Stimulated activated CD4-positive, alpha-beta T cell treated with anti-CD3 and anti-CD28 coated beads, Interleukin-2, amount 100 ng/mL, for 24 hours (primary cell): Measurements from ENCODE around the gene EVA1A.

Experiments
- DNase-seq, 2 donors: peaks; one replicate each; pipeline ENCODE4 v3.0.0-alpha.2; 2020

Gene EVA1A

DNA sequence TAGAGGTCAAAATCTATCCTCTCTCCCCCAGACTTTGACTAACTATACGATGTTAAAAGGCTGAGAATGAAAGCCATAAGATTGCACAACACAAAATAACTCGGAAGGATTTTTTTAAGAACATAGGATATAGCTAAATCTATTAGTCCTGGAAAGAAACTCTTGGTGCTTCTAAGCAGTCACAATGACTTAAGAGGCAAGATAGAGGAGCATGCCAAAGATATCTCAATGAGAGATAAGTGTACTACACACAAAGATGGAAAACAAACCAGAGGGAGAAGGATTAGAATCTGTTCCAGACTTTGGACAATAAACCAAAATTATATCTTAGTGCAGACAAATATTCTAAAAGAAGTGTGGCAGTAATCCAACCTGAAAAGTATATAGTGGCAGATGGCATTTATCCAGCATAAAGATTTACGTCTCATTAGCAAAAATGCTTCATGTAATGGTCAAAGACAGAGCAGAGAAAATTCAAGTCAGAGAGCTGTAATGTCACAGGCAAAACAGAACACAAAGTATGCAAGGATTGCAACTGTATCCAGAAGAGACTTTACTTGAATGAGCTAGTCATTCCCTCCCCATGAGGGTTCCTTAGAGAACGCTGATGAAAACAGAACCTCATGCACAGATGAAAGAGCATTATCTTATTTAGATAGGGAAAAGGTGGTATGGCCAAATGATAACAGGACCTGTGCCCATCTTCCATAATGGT lies 28.8 kb upstream of the EVA1A start:
- DNase-seq = no peak

DNA sequence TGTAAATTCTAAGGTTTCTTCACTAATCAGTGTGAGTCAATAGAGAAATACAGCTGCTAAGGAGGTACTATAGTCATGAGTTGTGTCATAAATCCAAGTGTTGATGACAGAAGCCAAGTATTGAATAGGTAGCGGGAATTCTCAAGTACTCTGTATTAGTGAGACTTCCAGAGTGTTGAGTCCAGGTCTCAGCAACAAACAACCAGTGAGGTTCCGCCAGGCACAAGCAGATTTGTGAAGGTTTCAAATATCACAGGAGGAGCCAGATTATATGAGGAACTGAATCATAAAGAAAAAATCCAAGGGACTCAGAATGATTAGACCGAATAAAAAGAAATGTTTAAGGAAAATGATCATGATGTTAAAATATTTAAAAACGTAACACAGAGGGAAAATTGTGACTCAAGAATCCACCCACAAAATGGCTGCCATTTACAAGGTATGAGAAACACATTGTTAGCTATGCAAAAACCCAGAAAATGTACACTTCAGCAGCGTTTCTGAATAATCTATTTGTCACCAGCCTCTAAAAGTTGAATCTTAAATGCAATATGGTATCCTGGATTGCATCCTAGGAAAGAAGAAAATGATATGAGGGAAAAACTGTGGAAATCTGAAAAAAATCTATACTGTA lies 27.3 kb upstream of the EVA1A start:
- DNase-seq = no peak

DNA sequence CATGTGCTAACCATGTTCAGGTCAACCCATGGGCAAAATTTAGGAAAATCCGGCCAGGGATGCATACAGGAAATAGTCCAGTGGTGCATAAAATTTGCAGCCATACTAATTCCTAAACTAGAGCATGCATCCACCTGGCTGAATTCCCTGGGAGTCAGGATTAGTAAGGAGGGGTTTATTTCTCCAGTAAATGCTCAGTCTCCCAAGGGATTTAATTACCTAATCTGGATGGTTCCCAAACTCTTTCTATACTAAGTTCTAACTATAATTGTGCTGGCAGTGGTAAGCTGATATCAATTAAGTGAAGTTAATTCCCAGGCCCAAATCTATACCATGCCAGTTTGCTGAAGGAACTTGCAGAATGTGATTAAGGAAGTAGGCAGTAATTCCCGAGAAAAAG lies 26.2 kb upstream of the EVA1A start:
- no peak for DNase-seq

DNA sequence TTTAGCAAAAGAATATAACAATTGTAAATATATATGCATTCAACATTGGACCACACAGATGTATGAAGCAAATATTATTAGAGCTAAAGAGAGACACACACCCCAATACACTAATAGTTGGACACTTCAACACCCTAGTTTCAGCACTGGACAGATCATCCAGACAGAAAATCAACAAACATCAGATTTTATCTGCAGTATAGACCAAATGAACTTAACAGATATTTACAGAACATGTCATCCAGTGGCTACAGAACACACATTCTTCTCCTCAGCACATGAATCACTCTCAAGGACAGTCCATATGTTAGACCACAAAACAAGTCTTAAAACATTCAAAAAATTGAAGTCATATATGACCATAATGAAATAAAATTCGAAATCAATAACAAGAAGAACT lies 22.1 kb upstream of the EVA1A start:
- DNase-seq = no peak

DNA sequence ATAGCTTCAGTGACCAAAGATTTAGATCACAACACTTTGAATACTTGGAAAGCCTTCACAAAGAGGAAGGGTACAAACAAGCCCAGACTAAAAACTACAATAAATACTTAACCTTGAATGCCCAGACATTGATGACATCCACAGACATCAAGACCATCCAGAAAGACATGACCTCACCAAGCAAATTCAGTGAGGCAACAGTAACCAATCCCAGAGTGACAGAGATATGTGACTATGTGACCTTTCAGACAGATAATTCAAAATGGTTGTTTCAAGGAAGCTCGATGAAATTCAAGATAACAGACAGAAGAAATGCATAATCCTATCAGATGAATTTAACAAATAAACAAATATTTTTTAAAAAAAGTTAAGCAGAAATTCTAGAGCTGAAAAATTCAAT lies 19.9 kb upstream of the EVA1A start:
- no peak for DNase-seq

DNA sequence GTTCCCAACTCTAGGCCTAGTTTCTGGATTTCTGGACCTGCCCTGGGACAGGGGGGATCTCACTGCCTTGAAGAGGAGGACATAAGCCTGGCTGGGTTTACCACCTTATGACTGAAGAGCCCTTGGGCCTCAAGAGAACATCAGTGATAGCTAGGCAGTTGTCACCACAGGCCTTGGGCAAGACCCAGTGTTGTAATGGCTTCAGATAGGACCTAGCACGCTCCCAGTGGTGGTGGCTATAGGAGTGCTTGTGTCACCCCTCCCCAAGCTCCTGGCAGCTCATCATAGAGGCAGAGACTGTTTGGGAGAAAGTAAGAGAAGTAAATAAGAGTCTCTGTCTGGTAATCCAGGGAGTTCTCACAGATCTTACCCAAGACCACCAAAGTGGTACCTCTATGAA lies 19.4 kb upstream of the EVA1A start:
- no peak for DNase-seq

DNA sequence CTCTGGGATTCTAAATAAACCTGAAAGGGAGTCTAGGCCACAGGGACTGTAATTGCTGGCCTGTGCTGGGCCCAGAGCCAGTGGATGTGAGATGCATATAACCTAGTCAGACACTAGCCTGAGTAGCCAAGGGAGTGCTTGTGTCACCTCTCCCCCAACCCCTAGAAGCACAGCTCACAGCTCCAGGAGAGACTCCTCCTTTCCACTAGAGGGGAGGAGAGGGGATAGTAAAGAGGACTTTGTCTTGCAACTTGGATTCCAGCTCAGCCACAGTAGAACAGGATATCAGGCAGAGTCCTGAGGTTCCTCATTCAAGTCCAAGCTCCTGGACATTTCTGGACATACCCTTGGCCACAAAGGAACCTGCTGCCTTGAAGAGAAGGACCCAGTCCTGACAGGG lies 18.4 kb upstream of the EVA1A start:
- no peak for DNase-seq

DNA sequence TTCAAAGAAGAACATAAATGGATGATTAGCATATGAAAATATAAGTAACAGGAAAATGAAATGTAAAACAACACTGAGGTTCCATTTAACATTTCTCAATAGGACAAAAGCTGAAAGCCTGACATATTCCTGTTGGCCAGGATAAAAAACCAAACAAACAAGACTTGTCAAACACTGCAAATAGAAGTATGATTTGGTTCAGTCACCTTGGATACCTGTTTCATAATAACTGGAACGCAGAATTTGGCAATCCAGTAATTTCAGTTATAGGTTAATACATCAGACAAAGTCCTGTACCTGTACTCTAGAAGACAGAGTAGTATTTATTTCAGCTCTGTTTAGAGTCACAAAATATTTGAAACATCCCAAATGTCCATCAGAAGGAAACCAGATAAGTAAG lies 16.5 kb upstream of the EVA1A start:
- no peak for DNase-seq

DNA sequence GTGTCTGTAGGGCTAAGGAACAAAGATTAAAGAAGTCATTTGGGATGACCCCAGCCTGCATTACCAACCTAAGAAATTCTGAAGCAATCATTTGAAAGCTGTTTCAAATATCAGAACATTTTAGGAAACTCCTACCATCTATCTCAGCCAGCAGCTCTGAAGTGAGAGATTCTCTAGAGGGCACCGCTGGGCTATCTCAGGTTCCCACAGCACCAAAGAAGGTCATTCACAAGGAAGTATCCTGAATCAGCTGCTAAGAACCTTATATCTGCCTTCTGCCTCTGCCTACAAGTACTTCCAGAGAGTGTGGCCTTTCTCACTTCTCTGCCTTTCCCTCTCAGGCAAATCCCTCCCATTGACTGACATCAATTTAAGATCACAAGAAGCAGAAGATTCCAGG lies 13.4 kb upstream of the EVA1A start:
- DNase-seq = no peak

DNA sequence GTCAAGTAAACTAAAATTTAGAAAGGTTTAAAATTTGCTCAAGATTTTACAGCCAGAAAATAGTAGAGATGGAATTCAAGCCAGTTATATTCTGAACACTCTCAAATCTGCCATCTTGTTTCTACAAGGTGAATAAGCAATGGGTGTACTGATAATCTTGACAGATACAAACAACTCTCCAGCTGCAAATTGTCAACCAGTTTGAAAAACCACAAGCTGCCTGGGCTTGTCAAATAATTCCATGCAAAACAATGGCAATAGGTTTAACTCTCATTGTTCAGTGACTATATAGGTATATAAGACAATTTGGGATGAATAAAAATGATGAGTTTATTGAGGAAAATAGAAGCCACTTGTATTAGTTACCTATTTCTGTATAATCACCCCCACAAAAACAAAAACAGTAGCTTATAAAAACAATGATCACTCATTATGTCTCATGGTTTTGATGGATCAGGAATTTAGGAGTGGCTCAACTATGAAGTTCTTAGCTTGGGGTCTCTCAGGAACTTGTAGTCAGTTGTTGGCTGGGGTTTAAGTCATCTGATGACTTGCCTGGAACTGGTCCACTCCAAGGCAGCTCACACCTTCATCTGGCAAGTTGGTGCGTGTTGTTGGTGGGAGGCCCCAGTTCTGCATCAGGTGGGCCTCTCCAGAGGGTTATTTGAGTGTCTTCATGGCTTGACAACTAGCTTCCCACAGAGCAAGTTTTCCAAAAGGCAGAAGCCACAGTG lies 12.6 kb upstream of the EVA1A start:
- no peak for DNase-seq

DNA sequence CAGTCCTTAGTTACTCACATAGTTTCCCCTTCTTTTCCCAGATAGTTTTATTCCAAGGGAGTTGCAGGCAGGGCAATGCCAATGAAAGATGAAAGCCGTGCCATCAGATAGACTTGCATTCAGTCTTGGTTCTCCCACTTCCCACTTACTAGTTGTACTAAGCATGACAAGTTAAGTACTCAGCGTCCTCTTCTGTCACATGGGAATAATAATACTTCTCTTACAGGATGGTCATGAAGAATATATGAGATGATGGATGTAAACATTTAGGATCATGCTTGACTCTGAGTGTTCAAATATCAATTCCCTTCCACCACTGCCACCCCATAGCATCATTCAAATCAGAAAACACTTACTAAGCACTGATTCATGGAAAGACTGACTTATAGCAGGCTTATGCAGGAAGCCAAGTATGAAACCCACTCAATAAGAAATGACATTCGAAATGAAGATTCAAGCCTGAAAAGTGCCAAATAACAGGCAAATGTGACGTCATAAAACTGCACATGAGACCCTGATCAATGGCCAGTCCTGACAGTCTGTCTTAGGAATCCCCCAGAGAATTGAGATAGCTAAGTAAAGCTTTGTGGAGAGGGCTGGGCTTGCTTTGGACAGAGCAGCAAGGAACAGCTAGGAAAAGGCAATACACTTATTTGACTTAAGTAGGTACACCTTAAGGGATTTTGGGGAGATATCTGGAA lies 11.1 kb upstream of the EVA1A start:
- DNase-seq = no peak

DNA sequence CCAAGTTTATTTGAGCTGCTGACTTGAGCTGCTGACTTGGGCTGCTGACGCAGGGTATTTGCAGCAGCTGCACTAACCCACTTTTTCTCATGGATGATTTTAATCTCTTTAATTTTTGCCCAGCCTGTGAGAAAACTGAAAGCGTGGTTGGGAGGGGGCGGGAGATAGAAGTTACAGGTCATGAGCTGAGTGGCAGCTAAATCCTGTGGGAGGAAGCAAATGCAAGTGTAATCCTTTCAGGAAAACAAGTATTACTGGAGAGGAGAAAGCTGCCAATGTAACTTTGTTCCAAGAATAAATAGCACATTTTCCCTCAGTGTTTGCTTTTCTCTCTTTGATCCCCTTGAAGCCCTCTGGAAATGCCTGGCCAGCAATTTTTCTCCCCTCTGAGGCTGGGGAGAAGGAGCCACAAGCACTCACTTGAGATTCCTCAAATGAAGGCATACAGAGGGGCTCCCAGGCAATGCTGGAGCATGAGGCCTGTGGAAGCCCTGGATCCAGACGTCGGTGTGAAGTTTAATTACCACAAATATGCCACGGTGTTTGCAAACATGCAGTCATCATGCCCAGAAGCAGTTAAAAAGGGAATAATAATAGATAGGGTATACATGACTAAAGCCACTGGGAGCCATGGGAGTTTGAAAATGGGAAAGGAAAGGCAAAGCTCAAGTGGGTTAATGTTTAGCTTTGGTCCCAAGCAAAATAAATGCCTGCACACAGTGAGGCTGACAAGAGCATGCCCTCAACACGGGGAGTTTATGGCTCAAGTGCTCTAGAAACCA lies 10.4 kb upstream of the EVA1A start:
- no peak for DNase-seq

DNA sequence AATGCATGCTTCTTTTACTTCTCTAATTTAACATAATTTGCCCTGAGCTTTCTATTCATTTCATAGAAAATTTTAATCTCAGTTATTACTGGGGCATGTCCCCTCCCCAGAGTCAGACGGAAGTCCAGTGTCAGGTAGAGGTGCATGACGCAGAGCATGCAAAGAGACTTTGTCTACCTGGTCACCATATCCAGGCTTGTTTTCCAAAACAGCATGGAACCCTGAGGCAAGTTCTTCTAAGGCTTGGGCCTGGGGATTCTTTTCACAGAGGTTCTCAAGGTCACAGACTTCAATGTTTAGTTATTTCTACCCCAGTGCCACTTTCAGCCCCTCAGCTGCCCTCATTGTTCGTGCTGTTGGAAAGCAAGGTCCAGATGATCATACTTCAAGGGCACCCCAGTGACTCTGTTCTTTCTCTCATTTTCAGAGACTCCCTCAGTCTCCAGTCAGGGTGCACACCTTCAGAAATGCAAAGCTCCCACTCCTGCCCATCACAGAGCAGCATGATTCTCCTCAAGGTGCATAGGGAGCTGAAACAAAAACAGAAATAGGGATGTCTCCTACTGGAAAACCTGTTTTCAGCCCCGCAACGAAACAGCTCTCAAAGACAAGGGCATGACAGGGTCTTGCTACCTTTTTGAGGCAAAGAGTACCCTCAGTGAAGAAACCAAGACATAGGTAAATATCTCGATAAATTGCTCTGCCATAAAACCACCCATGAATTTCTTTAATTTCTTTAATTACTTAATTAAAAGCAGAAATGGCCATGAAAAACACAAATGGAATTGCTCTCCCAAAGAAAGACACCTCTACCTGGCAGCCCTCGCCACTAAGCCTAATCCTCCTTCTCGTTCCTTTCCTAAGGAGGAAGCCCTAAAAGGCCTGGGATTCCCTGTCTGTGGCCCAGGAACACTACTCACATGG lies 9.5 kb upstream of the EVA1A start:
- DNase-seq = no peak

DNA sequence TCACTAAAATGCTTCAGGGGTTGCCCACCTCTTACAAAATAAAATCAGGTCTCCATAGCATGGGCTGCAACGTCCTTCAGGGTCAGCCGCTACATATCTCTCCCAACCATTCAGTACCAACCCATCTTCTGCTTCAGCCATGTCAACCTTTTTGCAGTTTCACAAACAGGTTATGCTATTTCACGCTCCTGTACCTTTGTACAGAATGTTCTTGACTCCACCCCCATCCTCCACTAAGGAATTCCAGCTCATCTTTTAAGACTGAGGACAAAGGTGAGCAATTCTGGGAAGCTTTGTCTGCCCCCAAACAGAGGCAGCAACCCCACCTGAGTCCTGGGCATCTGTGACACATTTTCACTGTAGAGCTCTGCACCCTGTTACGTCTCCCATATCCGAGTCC lies 8.8 kb upstream of the EVA1A start:
- DNase-seq = no peak

DNA sequence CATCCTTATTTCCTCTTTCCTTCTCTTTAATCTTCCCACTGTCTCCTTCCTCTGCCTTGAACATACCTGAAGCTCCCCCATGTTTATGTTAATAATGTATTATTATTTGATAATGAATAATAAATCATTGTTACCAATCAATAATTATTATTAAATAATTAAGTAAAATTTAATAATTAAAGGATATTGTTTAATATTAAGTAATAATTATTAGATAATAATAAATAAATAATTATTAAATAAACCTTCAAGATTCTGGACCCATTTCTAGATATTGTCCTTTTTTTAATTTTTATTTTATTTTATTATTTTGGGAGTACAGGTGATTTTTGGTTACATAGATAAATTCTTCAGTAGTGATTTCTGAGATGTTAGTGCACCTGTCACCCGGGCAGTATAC lies 7.4 kb upstream of the EVA1A start:
- no peak for DNase-seq

DNA sequence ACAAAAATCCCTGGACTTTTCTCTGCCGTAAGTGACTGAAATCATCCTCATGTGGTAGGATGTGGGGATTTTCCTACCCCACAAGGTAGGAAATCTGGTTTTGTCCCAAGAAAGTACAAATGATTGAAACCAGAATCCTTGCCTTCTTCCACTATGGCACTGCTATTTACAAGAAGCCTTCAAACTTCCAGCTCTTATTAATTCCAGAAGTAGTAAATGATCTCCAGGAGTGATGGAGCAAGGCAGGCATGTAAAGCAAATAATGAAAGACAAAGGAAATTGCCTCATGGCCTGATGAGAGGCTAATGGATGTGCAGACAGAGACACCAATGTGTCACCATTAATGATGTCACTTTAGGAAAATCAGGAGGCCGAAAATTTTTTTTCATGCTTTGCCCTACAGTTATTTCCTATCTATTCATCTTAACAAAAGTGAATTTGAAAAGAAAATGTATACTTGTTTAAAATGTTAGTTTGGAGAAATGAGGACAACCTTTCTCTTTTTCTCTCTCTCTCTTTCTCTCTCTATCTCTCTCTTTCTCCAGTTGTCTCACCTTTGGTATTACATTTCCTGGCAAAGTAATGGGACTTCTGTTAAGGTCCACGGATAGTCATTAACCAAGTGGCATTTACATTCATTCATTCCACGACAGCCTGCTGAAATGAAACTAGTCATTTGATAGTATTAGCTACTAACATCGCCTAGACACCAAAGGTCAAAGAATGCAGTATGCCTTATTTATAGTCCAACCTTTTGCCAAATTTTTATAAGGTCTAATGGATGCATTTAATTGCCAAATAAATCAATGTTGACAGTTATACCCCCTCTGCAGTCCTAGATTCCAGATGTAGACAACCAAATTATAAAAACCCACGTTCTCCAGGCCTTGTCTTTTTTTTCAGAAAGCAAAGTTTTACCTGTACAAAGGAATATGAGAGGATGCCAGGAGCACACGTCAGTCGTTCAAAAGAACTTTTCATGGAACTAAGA lies 5.0 kb upstream of the EVA1A start:
- no peak for DNase-seq

DNA sequence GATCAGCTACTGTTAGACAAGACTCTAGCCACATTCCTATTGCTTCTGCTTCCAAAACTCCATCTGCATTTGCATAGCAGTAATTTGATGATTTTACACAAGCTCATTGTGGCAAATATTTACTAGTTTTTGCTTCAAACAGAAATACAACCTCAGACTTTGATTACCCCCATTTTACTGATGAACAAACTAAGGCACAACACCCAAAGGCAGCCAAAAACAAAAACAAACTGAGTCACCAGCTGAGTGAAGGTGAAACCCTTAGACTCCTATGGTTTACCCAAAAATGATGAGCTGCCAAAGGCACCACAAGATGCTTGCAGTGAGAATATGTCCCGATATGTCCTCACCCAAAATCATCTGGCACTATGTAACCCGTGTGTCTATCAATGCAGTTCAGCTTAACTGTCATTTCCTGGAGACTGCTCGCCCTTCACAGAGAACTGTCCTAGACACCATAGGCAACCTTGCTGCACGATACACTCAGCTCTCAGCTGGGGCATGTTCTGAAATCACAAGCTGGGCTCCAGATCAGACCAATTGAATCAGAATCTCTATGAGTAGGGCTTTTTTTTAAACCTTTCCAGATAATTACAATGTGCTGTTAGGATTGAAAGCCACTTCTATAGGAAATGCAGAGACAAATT lies 4.1 kb upstream of the EVA1A start:
- no peak for DNase-seq

DNA sequence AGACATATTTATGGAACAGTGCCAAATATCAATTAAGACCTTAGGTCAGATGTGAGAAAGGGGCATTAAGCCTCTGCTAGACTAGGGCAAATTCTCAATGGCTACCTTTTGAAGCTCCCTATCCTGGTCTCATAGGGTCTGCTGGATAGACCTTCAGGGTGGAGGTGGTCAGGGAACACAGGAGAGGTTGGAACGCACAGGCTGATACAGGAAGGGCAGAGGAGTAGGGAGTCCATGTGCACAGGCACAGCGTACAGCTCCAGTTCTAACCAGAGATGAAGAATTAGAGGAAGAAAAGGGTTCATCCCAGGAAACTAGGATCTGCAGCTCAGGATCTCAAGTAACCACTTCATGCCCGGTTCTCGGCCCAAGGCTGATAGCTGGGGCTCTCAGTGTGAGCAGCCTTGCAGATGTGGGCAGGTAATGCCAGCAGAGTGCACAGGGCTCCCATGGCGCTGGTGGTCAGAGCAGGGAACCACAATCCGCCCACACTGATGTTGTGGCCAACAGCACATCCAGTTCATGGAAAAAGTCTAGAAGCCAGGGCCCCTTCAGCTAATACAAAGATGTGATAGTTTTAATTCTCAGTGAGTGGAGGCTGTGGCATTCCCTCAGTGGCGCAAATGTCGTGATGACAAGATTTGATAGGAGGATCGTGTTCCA lies 3.4 kb upstream of the EVA1A start:
- DNase-seq = no peak

DNA sequence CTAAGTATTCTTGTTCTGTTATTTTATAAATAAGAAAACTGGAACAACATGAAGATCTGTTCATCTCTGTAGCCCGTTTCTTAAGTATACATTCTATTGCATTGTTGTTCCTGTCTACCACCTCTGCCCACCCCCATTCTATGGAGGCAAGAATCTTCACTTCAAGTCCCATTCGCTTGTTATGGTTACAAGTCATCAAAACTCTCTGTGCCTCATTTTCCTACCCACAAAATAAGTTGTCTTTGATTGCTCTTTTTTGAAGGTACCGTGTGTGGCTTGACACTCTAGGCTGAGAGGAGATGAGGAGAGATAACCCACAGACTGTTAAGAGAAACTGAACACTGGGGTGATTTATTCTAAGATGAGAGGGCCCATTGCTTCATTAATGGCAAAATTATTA lies 2.9 kb upstream of the EVA1A start:
- DNase-seq = no peak

DNA sequence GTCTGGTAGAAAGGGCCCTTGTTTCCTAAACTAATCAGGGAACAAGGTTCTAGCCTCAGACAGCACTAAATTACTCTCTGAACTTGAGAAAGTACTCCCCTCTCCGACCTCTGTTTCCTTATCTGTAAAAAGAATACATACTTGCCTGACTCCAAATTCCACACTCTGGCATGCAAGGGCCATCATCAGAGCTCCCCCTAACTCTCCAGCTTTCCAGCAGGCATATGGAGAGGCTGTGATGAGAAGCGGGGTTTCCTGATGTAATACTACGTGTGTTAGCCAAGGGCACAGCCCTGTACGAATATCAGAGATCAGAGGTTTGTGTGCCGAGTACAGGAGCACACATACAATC lies 1.8 kb upstream of the EVA1A start:
- DNase-seq = no peak
